C4-2B (cell line): ENCODE data around the gene SMPDL3A.

Experiments used
- CTCF ChIP-seq: fragments of 450-650 bp; conservative IDR thresholded peaks from 2 replicates; pipeline ENCODE4 v1.5.1; 2017; ENCODE audit warnings: mild to moderate bottlenecking
- ZFX ChIP-seq: fragments of 450-650 bp; IDR thresholded peaks from 2 replicates; pipeline ENCODE4 v1.6.1; 2017

DNA sequence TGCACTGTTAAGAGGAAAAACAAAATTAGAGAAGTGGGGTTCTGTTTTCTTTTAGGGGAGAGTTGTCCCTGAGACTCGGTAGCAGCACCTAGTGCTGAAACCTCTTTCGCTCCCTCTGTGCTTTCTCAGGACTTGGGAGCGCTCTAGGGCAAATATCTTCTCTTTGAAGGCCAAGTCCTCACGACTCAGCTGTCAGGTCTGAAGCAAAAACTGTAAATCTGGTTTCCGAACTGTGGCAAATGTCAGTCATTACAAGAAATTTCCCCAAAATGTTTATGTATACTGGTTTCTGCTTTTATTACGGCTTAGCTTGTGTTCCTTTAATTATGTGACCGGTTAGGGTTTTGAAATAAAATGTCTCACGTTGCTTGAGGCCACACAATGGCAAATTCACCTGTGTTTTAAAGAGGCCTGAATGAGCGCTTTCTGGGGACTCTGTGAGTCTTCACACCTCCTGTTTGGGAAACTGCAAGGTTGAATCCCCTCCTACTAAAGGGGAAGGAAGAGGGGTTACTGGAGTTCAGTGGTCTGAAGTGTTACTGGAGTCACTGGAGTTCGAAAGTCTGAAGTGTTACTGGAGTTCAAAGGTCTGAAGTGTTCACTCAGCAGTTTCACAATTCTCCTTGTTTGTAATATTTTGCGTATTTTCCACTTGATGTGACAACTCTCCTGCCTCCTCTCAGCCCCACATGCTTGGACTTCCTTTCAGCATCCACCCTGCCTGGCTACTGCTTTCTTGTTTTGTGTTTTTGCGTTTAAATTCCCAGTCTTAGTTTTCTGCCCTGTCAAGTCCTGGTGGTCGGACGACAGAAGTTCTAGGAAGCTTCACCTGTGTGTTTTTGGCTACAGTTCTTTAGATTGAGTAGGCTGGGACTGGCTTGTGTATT is 1.6 kb downstream of the SMPDL3A start:
- no peak for TF ChIP-seq CTCF
- no peak for TF ChIP-seq ZFX
